PFSK-1 (cell line): ENCODE results near the gene SCNN1B.

ENCODE experiments used
- POLR2AphosphoS5 ChIP-seq: IDR thresholded peaks from 2 replicates; pipeline ENCODE4 v1.6.1; 2012; ENCODE audit warnings: low read depth, mild to moderate bottlenecking, control low read depth, low read length, moderate library complexity
- TAF1 ChIP-seq: IDR thresholded peaks from 2 replicates; pipeline ENCODE4 v1.6.1; 2012; ENCODE audit warnings: low read length, control low read depth, borderline replicate concordance; ENCODE audit not compliant: insufficient read depth
- TF ChIP-seq, protein P1 (sequence below), 2 experiments: IDR thresholded peaks; 2 replicates each; pipeline versions ENCODE4 v1.6.1 to v1.8.0; 2011 to 2012; ENCODE audit warnings: low read depth in 2 of 2, low read length in 2 of 2, control low read depth in 1 of 2, inconsistent platforms in 1 of 2, mild to moderate bottlenecking in 1 of 2, moderate library complexity in 1 of 2; ENCODE audit not compliant: insufficient read depth in 1 of 2

DNA sequence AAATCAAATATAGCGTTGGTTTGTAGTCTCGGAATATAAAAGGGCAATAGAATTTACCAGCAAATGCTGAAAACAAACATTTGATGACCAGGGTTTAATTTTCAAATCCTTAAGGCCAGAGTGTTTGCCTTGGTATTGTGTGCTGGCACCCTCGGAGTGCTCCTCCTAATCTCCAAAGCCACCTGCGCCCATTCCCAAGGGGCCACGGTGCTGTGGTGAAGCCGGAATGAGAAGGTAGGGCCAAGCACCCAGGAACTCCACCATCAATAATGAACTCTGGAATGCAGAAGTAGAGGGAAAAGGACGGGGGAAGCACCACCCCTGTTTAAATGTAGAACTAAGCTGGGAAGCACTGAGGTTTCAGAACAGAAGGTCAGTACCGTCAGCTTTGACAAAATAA is 99.0 kb downstream of the SCNN1B start:
- TF ChIP-seq POLR2AphosphoS5 (no peak), TAF1 (no peak)
- TF ChIP-seq, protein P1, sequence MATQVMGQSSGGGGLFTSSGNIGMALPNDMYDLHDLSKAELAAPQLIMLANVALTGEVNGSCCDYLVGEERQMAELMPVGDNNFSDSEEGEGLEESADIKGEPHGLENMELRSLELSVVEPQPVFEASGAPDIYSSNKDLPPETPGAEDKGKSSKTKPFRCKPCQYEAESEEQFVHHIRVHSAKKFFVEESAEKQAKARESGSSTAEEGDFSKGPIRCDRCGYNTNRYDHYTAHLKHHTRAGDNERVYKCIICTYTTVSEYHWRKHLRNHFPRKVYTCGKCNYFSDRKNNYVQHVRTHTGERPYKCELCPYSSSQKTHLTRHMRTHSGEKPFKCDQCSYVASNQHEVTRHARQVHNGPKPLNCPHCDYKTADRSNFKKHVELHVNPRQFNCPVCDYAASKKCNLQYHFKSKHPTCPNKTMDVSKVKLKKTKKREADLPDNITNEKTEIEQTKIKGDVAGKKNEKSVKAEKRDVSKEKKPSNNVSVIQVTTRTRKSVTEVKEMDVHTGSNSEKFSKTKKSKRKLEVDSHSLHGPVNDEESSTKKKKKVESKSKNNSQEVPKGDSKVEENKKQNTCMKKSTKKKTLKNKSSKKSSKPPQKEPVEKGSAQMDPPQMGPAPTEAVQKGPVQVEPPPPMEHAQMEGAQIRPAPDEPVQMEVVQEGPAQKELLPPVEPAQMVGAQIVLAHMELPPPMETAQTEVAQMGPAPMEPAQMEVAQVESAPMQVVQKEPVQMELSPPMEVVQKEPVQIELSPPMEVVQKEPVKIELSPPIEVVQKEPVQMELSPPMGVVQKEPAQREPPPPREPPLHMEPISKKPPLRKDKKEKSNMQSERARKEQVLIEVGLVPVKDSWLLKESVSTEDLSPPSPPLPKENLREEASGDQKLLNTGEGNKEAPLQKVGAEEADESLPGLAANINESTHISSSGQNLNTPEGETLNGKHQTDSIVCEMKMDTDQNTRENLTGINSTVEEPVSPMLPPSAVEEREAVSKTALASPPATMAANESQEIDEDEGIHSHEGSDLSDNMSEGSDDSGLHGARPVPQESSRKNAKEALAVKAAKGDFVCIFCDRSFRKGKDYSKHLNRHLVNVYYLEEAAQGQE (IDR thresholded peaks at IDR 0.05; ENCODE audit: insufficient read depth in 1 of 2, low read depth in 2 of 2, low read length in 2 of 2) = no peak
